GM12801 (cell line): ENCODE data around the gene MAP1LC3B.

Experiments
- CTCF ChIP-seq: IDR thresholded peaks from one replicate; pipeline ENCODE4 v1.5.1; 2011; ENCODE audit warnings: control low read depth; ENCODE audit not compliant: insufficient read length; ENCODE audit errors: extremely low read depth

The MAP1LC3B gene

GRCh38 chr16:87436225-87437172 is 44.4 kb downstream of the MAP1LC3B start:
- no peak for TF ChIP-seq CTCF

GRCh38 chr16:87437327-87437726 is 45.2 kb downstream of the MAP1LC3B start:
- no peak for TF ChIP-seq CTCF

- no peak for TF ChIP-seq CTCF
Observed at GRCh38 chr16:87437911-87438610, 45.9 kb downstream of the MAP1LC3B start.

- TF ChIP-seq CTCF, result no peak
Observed at GRCh38 chr16:87438611-87438985, 46.5 kb downstream of the MAP1LC3B start.

- no peak for TF ChIP-seq CTCF
Observed at GRCh38 chr16:87439926-87440325, 47.8 kb downstream of the MAP1LC3B start.

- no peak for TF ChIP-seq CTCF
Observed at GRCh38 chr16:87441886-87442580, 49.9 kb downstream of the MAP1LC3B start.

- no peak for TF ChIP-seq CTCF
Observed at GRCh38 chr16:87442581-87442966, 50.4 kb downstream of the MAP1LC3B start.
